Thoracic aorta (tissue), 2 donors: ENCODE data around the gene AOPEP. TPM values are rescaled to one million over a fixed set of nuclear protein-coding genes. Genes with fewer than 3 reads are reported as not detected.

Source experiments
- ATAC-seq: fragments of 150-250 bp; one replicate; pipeline ENCODE4 v1.8.0; 2017; ENCODE audit warnings: low read depth; ENCODE audit not compliant: insufficient number of reproducible peaks, low FRiP score
- DNase-seq: peaks from one replicate; pipeline ENCODE4 v3.0.0-alpha.2; 2020; ENCODE audit warnings: low spot score
- H3K27ac ChIP-seq, 2 donors: fragments of 200-600 bp; sonication (generic); 1 replicate in 1 of 2; 2 replicates in 1 of 2; pipeline ENCODE4 v1.5.1; 2016; ENCODE audit warnings: mild to moderate bottlenecking in 2 of 2, moderate library complexity in 2 of 2
- H3K27me3 ChIP-seq: fragments of 200-600 bp; sonication (generic); replicated peaks from 2 replicates; pipeline ENCODE4 v1.6.0; 2016; ENCODE audit warnings: mild to moderate bottlenecking; ENCODE audit not compliant: insufficient read depth
- H3K36me3 ChIP-seq: fragments of 200-600 bp; sonication (generic); one replicate; pipeline ENCODE4 v1.5.1; 2016
- H3K4me1 ChIP-seq, 2 donors: fragments of 200-600 bp; sonication (generic); 1 replicate in 1 of 2; 2 replicates in 1 of 2; pipeline versions ENCODE4 v1.5.1 to v1.6.0; 2016; ENCODE audit warnings: low read depth in 2 of 2, mild to moderate bottlenecking in 1 of 2; ENCODE audit not compliant: control insufficient read depth in 1 of 2
- H3K4me3 ChIP-seq: fragments of 200-600 bp; sonication (generic); 2 replicates; pipeline ENCODE4 v1.5.1; 2016; ENCODE audit warnings: mild to moderate bottlenecking
- H3K9me3 ChIP-seq: fragments of 200-600 bp; sonication (generic); 2 replicates; pipeline ENCODE4 v1.5.1; 2016
- total RNA-seq, 2 donors: library from RNA; depleted of rRNA; stranded (reverse); fragments of >200 nt; gene quantifications; one replicate each; pipeline versions ENCODE4 v1.1.0 to v1.2.3, GENCODE V29; 2016
- TF ChIP-seq, protein P1 (sequence below): fragments of 200-600 bp; sonication (generic); IDR thresholded peaks from one replicate; pipeline ENCODE4 v1.5.1; 2019; ENCODE audit warnings: antibody characterized with exemption

The AOPEP gene
- total RNA-seq, 2 donors from 2014 or later = 494 to 668 TPM

DNA sequence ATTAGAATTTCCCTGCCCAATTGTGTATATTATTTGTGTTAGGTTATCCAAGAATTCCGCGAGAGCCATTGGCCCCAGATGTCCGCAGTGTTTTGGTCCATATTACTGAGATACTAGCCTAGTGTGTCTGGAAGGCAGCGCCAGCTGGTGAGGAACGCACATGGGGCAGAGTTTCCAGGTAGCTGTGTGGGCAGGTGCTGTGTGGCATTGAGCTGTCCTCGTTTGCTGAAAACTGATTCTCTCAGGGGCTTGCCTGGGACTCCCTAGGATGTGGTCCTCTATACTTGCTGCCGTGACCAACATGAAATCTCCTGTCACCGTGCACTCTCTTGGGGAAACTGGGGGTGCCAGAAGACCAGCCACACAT, 302.3 kb downstream of the AOPEP start:
- Histone ChIP-seq H3K4me1 (peaks cover 62 to 97% of the 10 kb centered on the region in 2 donors), H3K27ac (peak overlapping the region; percentile 73 to 97), H3K9me3 (no peaks in the 10 kb centered on the region), H3K36me3 (peaks cover 3% of the 10 kb centered on the region), H3K4me3 (peak overlapping the region; percentile 37), H3K27me3 (no peaks in the 10 kb centered on the region)
- ATAC-seq (no peak), DNase-seq (no peak)
- TF ChIP-seq, protein P1, sequence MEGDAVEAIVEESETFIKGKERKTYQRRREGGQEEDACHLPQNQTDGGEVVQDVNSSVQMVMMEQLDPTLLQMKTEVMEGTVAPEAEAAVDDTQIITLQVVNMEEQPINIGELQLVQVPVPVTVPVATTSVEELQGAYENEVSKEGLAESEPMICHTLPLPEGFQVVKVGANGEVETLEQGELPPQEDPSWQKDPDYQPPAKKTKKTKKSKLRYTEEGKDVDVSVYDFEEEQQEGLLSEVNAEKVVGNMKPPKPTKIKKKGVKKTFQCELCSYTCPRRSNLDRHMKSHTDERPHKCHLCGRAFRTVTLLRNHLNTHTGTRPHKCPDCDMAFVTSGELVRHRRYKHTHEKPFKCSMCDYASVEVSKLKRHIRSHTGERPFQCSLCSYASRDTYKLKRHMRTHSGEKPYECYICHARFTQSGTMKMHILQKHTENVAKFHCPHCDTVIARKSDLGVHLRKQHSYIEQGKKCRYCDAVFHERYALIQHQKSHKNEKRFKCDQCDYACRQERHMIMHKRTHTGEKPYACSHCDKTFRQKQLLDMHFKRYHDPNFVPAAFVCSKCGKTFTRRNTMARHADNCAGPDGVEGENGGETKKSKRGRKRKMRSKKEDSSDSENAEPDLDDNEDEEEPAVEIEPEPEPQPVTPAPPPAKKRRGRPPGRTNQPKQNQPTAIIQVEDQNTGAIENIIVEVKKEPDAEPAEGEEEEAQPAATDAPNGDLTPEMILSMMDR = no peak

DNA sequence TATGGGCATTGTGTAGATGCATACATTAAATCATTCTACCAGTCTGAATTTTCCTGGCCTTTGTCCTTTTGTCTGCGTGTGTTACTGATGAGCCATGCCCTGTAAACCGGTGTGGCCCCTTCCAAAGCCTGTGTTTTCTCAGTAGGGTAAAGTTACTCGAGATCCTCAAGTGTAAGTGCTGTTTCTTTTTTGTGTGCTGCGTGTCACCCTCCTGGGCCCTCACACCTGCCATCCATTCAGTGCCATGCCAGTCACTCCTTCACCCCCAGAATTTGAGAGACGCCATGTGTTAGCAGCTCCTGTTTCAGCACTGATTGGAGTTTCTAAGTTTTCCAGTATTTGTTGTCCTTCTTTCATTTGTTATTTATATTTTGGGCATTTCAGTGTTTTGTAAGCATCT, 302.8 kb downstream of the AOPEP start:
- peaks cover 61 to 97% of the 10 kb centered on the region in 2 donors for H3K4me1 ChIP-seq
- H3K4me3 ChIP-seq = peak overlapping the region; percentile 37
- no peaks in the 10 kb centered on the region for H3K9me3 ChIP-seq
- no peaks in the 10 kb centered on the region for H3K27me3 ChIP-seq
- DNase-seq (no peak), ATAC-seq (no peak)
- H3K36me3 ChIP-seq = peaks cover 3% of the 10 kb centered on the region
- TF ChIP-seq, protein P1 = no peak
- peak overlapping the region; percentile 73 to 97 for H3K27ac ChIP-seq

DNA sequence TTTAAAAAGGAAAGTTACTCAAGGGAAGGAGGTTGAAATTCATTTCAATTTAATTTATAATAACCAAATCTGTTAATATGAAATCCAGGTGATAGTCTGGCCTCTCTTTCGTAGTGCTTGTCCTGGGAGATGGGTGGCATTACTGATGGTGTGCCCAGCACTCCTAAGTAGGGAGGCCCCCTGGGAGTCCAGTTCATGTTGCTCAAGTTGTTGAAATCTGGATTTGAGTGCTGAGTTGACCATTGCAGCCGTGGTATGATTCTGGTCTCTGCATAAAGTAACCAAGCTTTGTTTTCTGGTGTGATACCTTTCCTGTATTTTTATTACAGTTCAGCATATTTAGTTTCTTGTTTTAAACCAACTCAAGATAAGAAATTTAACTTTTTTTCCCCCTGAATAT, 303.2 kb downstream of the AOPEP start:
- ATAC-seq (no peak), DNase-seq (no peak)
- Histone ChIP-seq H3K36me3 (peaks cover 3% of the 10 kb centered on the region), H3K27me3 (no peaks in the 10 kb centered on the region), H3K9me3 (no peaks in the 10 kb centered on the region), H3K27ac (peak overlapping the region; percentile 73 to 97), H3K4me3 (peak overlapping the region; percentile 37), H3K4me1 (peaks cover 64 to 97% of the 10 kb centered on the region in 2 donors)
- TF ChIP-seq, protein P1 = no peak

DNA sequence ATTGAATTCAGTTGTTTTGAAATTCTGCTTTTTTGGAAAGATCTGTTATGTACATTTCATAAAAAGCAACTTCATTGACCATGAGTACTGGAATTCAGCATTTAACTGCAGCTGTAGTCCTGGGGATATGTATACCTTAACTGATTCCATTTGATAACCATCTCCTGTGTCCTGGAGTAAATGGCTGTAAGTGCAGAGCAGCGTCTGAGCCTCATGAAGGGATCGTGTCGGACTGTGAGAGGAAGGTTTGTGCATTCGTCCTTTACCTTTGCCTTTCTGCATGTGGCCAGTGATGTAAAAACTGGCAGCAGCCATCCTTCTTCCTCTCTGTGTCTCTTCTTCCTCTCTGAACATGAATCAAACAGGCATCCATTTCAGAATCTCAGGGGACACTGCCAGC, 303.8 kb downstream of the AOPEP start:
- DNase-seq (no peak), ATAC-seq (no peak)
- Histone ChIP-seq H3K9me3 (no peaks in the 10 kb centered on the region), H3K36me3 (peaks cover under 1% of the 10 kb centered on the region), H3K27ac (peak overlapping the region; percentile 55 to 97), H3K4me1 (peaks cover 59 to 97% of the 10 kb centered on the region in 2 donors), H3K4me3 (peak overlapping the region; percentile 15), H3K27me3 (no peaks in the 10 kb centered on the region)
- TF ChIP-seq, protein P1 = no peak

DNA sequence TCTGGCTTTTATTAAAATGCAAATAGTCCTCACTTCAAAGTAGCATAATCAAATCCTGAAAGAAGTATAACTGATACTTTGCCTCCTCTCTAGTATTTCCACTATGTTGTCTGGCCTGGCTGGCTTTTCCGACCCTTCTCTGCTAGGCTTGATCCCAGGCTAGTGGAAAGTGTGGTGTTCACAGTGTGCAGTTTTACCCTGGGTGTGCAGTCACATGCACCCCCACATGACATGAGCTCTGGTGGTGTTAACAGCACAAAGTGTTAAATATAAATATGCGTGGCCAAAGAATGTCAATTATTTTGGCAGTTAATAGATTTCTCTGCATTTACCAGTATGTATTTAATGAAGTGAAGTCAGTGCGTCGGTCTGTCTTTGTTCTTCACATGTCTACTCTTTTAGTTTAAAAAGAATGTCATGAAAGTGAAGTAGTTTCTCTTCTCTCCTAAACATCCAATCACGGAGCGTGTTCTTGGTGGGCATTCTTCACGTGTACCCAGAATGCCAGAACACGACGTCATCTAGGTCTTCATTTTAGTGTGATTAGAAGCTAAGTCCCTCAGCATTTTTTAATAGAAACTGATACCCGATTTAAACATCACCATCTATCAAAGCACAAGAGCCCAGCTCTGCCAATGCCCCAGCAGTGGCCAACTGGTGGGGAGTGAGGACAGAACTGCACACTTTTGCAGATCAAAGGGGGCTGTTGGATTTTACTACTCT, 304.6 kb downstream of the AOPEP start:
- peaks cover 59 to 96% of the 10 kb centered on the region in 2 donors for H3K4me1 ChIP-seq
- no peaks in the 10 kb centered on the region for H3K27me3 ChIP-seq
- TF ChIP-seq, protein P1 = no peak
- no peaks in the 10 kb centered on the region for H3K36me3 ChIP-seq
- peak overlapping the region; percentile 15 for H3K4me3 ChIP-seq
- H3K9me3 ChIP-seq = no peaks in the 10 kb centered on the region
- H3K27ac ChIP-seq = peak overlapping the region; percentile 74 to 97
- DNase-seq (no peak), ATAC-seq (no peak)
